GM18502 (cell line): Measurements from ENCODE around the gene SRC.

ENCODE experiments used
- ATAC-seq: cut with Tn5 transposase; IDR thresholded peaks from one replicate; pipeline ENCODE4 v1.9.1; 2021; ENCODE audit warnings: mild to moderate bottlenecking; ENCODE audit not compliant: unreplicated experiment, poor library complexity

Gene SRC

GRCh38 chr20:37348792-37349516 lies 3.0 kb downstream of the SRC start:
- ATAC-seq: no peak

GRCh38 chr20:37349517-37350491 lies 3.9 kb downstream of the SRC start:
- ATAC-seq: no peak

- ATAC-seq: no peak
Observed at GRCh38 chr20:37350649-37351574, 5.0 kb downstream of the SRC start.

GRCh38 chr20:37351689-37352607 lies 6.0 kb downstream of the SRC start:
- ATAC-seq: no peak

- no peak for ATAC-seq
Observed at GRCh38 chr20:37352608-37352980, 6.7 kb downstream of the SRC start.

- ATAC-seq: no peak
Observed at GRCh38 chr20:37353285-37353849, 7.4 kb downstream of the SRC start.

- no peak for ATAC-seq
Observed at GRCh38 chr20:37354210-37355195, 8.6 kb downstream of the SRC start.

- ATAC-seq: no peak
Observed at GRCh38 chr20:37355252-37356180, 9.6 kb downstream of the SRC start.

GRCh38 chr20:37356387-37356786 lies 10.4 kb downstream of the SRC start:
- no peak for ATAC-seq

GRCh38 chr20:37356961-37357371 lies 11.0 kb downstream of the SRC start:
- no peak for ATAC-seq

- no peak for ATAC-seq
Observed at GRCh38 chr20:37357481-37358365, 11.8 kb downstream of the SRC start.

- no peak for ATAC-seq
Observed at GRCh38 chr20:37358366-37359150, 12.6 kb downstream of the SRC start.

- ATAC-seq: no peak
Observed at GRCh38 chr20:37359331-37359730, 13.4 kb downstream of the SRC start.

GRCh38 chr20:37359836-37360235 lies 13.9 kb downstream of the SRC start:
- ATAC-seq: no peak
